GM18498 (cell line): ENCODE measurements around the gene RNF151.
"Not testable (repeated sequence)": the region's sequence is repeated elsewhere in the genome, so short reads cannot be mapped to it uniquely, and the experiment has no call there.

Experiments
- ATAC-seq: cut with Tn5 transposase; IDR thresholded peaks from one replicate; pipeline ENCODE4 v1.9.1; 2021; ENCODE audit warnings: mild to moderate bottlenecking, moderate library complexity; ENCODE audit not compliant: unreplicated experiment

The RNF151 gene

DNA sequence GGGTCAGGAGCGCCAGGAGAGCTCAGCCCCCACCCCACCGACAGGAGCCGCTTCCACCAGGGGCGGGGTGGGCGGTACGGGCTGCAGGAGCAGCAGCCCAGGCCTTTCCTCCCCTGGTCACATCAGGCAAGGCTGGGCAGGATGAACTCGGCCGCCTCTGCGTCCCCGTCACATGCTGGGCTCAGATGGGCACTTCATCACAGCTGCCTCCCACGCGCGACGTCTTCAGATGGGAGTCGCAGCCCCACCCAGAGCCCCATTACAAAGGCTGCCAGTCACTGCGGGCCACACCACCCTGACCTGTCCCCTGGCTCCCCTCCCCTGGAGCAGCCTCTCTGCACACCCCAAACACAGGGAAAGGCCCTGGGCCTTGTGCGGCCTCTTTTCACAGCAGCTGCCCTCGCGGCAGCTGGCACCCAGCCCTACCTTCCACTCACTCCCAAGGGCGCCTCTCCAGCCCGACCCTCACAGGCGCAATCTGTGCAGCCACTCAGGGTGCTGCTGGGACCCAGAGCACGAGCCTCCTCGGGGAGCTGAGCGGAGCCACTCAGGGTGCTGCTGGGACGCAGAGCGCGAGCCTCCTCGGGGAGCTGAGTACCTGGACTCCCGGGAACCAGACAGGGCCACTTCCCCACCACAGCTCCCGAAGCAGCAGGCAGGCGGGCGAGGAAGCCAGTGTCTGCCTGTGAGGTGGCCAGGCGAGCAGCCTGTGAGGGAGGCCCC, 38.3 kb downstream of the RNF151 start:
- ATAC-seq = no peak

DNA sequence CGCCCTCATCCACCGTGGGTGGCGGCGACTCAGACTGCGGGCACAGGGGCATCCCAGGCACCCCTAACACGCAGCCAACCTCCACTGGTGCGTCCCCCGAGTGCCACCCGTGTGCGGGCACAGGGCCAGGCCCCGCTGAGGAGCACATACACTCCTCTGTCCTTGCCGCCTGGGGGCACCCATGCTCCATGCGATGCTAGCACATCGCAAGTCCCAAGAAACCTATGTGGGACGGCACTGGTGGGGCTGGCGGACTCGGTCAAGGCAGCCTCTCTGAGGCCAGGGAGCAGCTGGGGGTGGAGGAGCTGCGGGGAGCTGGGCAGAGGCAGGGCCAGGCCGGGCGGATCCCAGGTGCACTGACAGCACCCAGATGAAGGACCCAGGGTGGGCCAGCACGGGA, 39.0 kb downstream of the RNF151 start:
- ATAC-seq = no peak

DNA sequence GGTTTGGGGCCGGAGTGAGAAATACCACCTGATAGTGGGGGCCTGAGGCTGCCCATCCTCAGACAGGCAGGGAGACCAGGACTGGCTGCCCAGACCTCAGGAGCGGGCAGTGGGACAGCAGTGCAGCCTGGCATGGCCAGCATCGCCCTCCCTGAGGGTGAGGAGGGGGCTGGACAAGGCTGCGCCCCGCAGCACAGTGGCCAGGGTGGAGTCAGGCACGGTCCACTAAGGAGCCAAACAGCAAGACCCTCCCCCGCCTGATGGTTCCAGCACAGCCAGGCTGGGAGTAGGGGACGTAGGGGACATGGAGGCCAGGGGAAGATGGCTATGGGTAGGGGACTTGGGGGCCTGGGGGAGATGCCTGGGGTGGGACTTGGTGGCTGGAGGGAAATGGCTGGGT, 39.7 kb downstream of the RNF151 start:
- ATAC-seq = no peak

DNA sequence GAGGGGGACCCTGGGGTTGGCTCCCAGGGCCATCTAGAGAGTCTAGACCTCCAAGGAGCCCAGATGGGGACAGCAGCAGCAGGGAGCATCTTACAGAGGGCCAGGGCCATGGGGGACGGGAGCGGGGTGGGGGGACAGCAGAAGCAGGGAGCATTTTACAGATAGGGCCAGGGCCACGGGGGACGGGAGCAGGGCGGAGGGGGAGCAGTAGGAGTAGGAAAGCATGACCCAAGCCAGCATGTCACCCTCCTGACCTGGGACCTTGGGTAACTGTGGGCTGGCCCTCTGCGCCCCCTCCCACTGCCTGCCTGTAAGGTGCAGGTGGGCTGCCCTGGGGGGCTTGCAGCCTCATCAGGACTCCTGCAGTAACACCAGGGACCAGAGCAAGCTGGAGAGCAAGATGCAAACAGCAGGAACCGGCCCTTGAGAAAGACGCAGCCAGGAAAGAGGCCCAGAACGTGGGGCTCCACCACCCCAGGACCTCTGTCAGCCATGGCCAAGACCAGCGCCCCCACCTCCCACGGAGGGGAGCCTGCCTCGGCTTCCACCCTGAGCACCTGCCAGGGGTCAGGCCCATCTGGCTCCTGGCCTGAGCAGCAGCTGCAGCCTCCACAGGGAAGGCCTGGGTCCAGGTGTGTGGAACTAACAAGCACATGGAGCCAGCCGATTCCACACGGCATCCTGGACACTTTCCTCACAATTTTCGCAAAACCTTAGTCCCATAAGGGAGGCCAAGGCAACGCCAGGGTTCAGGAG, 40.6 kb downstream of the RNF151 start:
- ATAC-seq = no peak

DNA sequence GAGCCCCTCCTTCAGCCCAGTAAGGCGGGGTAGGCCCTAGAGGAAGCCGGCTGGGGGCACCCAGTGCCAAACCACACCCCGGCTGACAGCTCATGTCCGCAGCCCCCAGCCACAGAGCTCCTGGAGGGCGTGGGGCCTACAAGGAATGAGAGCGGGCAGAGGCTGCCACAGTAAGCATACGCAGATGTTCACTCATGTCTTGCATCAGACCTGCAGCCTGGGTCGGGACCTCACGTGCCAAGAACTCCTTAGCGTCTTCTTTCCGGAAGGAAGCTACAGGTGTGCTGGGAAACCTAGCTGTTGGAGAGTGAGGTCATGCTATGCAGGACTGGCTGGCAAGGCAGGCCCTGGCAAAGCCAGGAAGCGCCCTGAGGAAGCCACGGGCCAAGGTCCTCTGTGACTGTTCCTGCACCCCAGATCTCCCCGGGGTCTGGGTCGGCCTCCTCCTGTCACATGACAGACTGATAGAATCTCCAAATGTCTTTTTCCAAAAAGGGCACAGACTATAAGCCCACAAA, 41.4 kb downstream of the RNF151 start:
- no peak for ATAC-seq

DNA sequence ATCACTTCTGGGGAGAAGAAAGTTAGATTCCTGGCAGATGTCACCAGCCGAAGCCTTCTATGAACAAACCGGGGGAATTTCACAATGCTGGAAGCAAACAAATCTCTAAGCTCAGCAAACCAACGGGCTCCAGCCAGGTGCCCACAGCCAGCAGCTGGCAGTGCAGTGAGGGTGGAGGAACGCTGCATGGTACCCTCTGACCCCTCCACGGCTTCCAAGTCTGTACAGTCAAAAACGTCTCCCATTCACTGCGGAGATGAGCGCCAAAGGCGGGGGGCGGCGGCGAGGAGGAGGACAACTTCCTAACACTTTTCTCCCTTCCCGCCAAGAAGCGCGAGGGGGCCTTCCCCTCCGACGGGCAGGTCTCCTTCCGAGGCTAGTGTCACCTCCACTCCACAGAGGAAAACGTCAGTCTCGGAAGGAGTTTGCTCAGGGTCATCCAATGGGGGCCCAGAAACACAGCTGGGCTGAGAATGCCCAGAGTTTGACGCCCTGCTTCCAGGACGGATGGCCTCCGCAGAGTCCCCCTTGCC, 42.0 kb downstream of the RNF151 start:
- no peak for ATAC-seq

DNA sequence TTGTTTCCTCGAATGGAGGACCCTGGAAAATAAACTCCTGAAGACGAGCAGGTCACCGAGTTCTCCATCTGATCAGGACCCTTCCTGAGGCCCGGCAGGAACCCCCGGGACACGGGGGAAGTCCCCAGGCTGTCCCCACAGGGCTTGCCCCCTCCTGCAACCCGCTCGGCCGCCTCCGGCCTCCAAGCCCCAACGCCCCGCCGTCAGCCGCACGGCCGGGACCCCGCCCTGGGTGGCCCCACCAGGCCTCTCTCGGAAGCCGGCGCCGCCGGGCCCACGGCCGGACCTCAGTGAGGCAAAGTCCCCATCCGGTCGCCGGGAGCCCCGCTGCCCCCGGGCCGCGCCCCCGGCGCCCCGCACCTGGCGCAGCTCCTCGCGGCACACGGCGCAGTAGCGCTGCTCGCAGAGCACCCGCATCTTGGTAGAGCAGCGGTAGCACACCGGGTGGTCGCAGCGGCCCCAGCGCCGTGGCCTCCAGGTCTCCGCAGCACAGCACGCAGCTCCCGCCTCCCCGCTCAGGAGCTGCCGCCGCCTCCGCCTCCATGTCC, 42.6 kb downstream of the RNF151 start:
- ATAC-seq = peak; percentile 41

DNA sequence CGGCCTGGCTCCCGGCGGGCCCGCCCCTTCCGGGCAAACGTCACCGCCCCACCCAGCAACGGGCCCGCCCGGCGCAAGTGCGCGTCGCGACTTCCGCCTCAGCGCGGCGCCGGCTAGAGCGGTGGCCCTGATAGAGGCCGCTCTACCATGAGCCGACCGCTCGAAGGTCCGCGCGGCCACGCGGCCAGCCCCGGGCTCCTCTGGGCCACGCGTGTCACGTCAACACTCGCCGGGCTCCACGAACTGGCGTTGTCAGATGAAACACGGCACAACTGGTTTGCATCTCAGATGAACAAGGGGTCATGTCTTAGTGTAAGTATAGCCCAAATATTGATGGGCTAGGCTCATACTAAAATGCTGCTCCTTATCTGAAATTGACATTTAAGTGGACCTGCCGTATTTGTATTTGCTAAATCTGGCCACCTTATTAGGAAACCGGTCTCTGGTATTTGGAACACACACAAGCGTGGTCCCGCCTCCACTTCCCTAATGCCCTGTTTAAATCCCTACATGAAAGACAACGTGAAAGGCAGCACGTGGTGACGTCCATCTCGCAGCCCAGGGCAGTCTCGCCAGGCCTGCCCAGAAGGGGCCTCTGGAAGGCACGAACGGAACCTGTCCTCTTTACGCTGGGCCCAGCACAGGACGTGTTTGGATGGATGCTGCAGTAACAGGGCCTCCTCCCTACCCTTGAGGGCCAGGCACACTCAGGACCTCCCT, 43.3 kb downstream of the RNF151 start, which contains the start of gene ZNF598:
ZNF598 (minus strand) TSS at position 31 of the 720 bp plus-strand sequence.
- peak; percentile 88 for ATAC-seq

DNA sequence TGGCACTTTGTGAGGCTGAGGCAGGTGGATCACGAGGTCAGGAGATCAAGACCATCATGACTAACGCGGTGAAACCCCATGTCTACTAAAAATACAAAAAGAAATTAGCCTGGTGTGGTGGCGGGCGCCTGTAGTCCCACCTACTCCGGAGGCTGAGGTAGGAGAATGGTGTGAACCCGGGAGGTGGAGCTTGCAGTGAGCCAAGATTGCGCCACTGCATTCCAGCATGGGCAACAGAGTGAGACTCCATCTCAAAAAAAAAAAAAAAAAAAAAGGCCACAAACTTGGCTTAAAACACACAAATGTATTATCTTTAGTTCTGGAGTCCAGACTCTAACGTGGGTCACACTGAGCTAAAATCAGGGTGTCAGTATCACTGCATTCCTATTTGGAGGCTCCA, 45.1 kb downstream of the RNF151 start:
- ATAC-seq = not testable (repeated sequence)

DNA sequence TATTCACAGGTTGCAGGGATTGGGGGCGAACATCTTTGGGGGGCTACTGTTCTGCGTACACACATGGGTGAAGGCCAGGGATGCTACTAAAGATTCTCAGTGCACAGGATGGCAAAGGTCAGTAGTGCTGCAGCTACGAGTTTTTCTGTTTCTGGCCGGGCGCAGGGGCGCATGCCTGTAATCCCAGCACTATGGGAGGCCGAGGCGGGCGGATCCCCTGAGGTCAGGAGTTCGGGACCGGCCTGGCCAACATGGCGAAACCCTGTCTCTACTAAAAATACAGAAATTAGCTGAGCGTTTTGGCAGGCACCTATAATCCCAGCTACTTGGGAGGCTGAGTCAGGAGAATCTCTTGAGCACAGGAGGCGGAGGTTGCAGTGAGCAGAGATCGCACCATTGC, 46.9 kb downstream of the RNF151 start:
- no peak for ATAC-seq

DNA sequence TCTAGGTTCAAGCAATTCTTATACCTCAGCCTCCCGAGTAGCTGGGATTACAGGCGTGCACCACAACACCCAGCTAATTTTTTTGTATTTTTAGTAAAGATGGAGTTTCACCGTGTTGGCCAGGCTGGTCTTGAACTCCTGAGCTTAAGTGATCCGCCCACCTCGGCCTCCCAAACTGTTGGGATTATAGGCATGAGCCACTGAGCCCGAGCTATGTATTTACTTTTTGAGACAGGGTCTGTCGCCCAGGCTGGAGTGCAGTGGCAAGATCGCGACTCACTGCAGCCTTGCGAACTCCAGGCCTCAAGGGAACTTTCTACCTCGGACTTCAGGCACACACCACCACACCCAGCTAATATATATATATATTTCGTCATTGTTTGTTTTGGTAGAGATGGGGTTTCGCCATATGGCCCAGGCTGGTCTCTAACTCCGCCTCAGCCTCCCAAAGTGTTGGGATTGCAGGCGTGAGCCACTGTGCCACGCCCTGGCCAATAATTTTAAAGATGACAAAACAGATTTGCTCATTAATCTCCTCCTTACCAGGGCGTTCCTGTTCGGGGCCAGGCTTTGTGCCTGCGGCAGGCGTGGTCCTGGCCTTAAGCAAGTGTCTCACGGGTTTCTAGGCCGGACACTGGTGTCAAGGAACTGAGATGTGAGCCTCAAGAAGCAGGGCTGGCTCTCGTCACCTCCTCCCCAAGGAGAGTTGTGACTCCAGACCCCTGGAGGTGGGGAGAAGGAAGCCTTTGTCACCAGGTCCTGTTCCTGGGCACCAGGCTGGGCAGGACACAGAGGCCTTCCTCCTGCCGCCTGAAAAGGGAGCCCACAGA, 48.7 kb downstream of the RNF151 start:
- no peak for ATAC-seq

DNA sequence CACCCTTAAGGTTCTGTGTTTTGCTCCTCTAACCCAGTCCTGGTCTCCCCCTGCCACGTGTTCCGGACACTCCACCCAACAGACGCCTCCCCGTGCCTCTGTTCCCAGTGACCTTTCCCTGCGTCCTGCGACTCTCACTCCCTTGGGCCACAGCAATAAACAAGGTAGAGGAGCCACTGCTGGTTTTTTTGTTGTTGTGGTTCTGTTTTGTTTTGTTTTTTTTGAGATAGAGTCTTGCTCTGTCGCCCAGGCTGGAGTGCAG, 49.2 kb downstream of the RNF151 start:
- no peak for ATAC-seq

DNA sequence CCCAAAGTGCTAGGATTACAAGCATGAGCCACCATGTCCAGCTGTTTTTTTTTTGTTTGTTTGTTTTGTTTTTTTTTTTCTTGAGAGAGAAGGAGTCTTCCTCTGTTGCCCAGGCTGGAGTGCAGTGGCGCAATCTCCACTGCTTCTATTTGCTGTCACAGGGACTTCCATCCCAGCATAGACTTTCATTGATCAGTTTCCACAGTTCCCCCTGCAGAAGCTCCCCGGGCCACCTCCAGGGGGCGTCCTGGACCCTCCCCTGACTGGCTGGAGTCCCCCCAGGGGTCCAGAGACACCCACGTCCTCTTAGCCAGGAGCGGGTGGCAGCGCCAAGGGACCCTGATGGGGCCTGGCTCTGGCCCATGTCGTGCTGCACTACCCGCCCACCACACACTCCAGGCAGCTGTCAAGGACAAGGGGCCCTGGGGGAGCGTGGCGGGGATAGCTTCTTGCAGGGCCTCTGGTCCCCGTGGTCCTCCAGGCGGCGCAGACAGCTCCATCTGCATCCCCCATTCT, 49.8 kb downstream of the RNF151 start:
- ATAC-seq = no peak
